NCI-H1694 (cell line): ENCODE data around the gene EPN3.

Experiments used
- DNase-seq: peaks from one replicate; lab custom pipeline; 2025; lab: John Stamatoyannopoulos, UW

Gene EPN3

GRCh38 chr17:50549969-50550368 is 17.4 kb downstream of the EPN3 start:
- no peak for DNase-seq

GRCh38 chr17:50550661-50551432 is 18.3 kb downstream of the EPN3 start:
- peak; percentile 34 for DNase-seq

- DNase-seq: no peak
Measured at GRCh38 chr17:50551433-50551815, 18.9 kb downstream of the EPN3 start.

- DNase-seq: no peak
Measured at GRCh38 chr17:50551884-50552283, 19.3 kb downstream of the EPN3 start.

GRCh38 chr17:50554201-50554600 is 21.7 kb downstream of the EPN3 start:
- no peak for DNase-seq

GRCh38 chr17:50556803-50557202 is 24.3 kb downstream of the EPN3 start:
- no peak for DNase-seq

GRCh38 chr17:50557630-50558029 is 25.1 kb downstream of the EPN3 start:
- no peak for DNase-seq

- no peak for DNase-seq
Measured at GRCh38 chr17:50558091-50558490, 25.6 kb downstream of the EPN3 start.

- DNase-seq: no peak
Measured at GRCh38 chr17:50558581-50558940, 26.0 kb downstream of the EPN3 start.

- no peak for DNase-seq
Measured at GRCh38 chr17:50558941-50559614, 26.5 kb downstream of the EPN3 start.

GRCh38 chr17:50559674-50560184 is 27.2 kb downstream of the EPN3 start:
- DNase-seq: no peak

- peak; percentile 80 for DNase-seq
Measured at GRCh38 chr17:50560185-50560824, 27.8 kb downstream of the EPN3 start, which contains the start of gene CACNA1G. Gene CACNA1G (plus strand): TSS chr17:50560715. CDS start chr17:50561460, 745 bp downstream.

- no peak for DNase-seq
Measured at GRCh38 chr17:50560931-50561745, 28.6 kb downstream of the EPN3 start.

- DNase-seq: no peak
Measured at GRCh38 chr17:50561746-50562141, 29.2 kb downstream of the EPN3 start.

GRCh38 chr17:50562242-50563091 is 29.9 kb downstream of the EPN3 start:
- no peak for DNase-seq

- DNase-seq: no peak
Measured at GRCh38 chr17:50563092-50563511, 30.6 kb downstream of the EPN3 start.

- peak; percentile 68 for DNase-seq
Measured at GRCh38 chr17:50564916-50565315, 32.4 kb downstream of the EPN3 start.

GRCh38 chr17:50565402-50566350 is 33.1 kb downstream of the EPN3 start:
- peak; percentile 55 for DNase-seq

- no peak for DNase-seq
Measured at GRCh38 chr17:50566886-50567285, 34.4 kb downstream of the EPN3 start.

GRCh38 chr17:50568659-50569058 is 36.1 kb downstream of the EPN3 start:
- DNase-seq: no peak
